HG02870 (cell line): Measurements from ENCODE around the gene CLDN34.

Experiments used
- ATAC-seq: cut with Tn5 transposase; IDR thresholded peaks from one replicate; pipeline ENCODE4 v1.9.1; 2021; ENCODE audit warnings: mild to moderate bottlenecking, moderate library complexity; ENCODE audit not compliant: unreplicated experiment

CLDN34 gene

DNA sequence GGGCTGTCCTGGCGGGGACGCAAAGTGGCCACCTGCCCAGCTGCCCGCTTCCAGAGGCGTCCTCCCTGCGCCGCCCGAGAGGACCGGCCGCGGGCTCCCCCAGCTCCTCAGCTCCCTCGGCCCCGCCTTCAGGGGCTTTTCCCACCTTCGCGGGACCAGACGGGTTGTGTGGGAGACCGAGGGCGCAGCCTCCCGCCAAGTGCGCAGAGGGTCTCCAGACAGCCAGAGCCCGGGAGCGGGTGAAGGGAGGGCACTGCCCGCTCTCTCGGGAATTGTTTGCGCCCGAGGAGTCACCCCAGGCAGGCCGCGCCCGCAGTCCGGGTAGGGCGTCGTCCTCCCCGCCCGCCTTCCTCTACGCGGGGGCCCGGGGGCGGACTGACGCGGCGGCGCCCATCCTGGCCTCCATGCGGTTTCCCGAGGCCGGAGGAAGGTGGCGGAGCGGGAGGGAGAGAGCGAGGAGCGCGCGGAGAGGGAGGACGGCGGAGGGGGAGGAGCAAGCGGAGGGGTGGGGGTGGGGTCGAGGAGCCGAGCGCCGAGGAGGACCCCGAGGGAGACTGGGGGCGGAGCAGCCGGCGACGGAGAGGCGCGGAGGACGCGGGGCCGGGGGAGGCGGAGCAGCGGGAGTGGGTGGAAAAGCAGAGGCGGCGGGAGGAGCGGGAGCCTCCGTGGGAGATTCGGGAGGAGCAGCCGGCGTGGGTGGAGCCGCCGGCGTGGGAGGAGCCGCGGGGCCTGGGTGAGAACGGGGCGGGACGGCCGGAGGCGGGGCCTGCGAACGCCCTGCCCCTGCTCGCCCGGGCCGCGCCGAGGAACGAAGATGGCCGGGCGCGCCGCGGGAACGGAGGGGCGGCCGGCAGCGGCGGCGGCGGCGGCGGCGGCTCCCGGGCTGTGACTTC lies 47.5 kb downstream of the CLDN34 start:
- ATAC-seq, result peak; percentile 56

DNA sequence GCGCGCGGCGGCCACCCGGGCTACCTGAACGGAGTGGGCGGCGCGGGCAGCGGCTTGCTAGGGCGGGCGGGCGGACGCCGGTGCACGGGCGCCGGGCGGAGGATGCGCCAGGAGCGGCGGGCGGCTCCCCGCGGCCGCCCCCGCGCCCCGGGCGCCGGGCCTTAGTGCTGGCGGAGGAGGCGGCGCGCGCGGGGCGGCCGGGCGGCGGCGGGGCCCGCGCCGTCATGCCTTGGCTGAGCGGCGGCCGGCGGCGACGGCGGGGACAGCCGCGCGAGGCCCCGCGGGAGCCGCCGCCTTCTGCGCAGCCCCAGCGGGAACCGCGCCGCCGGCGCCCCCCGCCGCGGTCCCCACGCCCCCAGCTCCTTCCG lies 48.2 kb downstream of the CLDN34 start:
- peak; percentile 4 for ATAC-seq

DNA sequence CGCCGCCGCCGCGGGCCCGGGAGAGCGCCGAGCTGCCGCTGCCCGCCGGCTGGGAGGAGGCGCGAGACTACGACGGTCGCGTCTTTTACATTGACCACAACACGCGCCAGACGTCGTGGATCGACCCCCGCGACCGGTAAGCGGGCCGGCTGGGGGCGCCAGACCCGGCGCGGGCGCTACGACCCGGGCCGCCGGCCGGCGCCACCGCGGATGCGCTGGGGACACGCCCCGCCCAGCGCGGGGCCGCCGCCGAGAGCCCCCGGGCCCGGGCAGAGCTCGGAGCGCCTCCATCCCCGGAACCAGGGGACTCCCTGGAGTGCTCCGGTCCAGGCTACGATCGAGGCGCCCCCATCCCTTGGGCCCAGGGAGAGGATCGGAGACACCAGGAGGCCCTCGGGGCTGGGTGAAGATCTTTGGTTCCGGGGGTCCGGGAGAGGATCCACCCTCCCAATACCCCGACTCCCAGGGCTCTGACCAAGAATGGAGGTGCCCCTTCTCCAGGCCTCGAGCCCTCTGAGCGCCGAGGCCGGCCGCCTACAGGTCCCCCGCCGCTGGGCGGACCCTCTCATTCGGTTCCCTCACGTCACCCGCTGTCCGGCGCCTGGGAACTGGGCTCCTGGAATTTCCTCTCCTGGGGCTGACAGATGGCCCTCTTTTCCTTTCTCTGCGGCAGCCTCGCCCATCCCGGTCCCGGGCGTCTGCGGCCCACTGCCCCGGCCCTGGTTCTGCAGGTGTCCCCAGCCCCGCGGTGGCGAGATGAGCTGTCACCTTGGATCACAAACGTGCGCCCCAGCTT lies 48.8 kb downstream of the CLDN34 start:
- no peak for ATAC-seq

DNA sequence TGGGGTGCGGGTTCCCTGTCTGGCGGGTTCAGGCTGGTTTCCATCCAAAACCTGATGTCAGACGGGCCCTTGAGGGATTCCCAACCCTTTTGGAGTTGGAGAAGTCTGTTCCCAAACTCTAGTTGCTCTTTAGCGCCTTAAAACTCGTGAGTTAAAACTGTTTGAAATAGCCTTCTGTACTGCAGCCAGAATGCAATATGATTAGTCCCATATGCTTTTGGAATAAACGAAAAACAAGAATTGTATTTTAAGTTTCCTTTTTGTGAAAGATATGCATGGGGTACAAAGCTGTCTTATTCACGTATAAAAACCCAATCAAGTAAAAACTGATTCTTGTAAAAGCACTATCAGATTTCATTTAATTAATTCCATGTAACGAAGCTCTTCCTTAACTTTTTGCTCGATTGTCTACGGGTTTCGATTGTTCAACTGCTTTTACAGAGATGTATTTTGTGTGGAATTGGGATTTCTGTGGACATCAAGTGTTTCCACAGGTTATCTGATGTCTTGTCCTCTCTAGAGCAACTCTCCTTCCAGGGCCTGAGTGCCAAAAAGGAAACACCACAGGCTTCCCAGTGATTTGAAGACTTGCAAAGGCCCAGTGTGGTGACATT lies 49.5 kb downstream of the CLDN34 start:
- ATAC-seq, result no peak

DNA sequence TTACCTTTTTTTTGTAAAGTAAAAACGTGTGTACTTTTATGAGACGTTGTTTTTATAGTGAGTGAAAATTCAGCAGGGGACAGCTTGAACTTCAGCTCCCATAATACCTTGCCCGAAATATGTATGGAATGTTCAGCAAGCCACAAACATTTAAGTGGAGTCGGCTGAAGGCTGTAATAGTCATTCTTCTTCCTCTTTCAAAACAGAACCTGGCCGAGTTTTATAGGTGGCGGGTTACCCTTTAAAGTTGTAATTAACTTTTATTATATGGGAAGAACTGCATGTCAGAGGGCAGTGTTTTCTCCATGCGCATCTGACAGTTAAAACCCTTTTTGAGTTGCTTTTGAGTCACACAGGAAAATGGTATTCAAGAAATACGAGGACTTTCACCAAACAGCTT lies 50.7 kb downstream of the CLDN34 start:
- no peak for ATAC-seq
